Measurements from ENCODE around the gene PER1.
"Not testable (repeated sequence)": the region's sequence is repeated elsewhere in the genome, so short reads cannot be mapped to it uniquely, and the experiment has no call there.

Gene PER1

DNA sequence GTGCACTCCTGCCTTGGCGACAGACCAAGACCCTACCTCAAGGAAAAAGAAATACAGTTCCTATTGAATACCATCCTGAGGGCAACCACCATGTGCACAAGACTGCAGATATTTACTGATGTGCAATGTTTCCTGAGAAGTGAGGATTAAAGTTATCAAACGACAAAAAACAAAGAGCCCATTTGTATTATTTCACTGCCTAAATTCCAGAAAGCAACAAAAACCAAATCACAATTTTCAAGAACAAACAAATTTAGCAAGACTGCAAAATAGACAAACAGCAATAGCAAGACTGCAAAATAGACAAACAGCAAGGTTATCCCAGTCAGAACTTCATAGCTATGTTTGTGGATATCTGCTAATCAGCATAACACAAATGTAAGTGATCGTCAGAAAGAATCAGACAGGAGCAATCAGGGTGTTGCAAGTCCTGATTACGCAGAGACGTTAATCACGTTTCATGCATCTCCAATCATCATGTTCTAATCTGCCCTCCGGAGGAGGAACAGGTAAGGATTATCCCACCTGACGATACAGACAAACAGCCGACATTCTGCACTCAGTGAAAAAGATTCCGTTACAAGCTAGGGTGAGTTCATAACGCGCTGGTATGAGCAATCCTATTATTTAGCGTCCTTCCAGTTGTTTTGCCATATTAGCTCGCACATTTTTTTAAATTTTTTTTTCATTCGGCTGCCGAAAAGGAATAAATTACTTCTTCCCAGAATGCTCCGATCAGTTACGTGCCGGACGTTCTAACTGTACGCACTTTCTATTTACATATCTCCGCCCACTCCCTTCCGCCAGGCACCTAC is 21.1 kb upstream of the PER1 start:
- DNase-seq (ENCODE audit: low read depth) = peak; percentile 98

DNA sequence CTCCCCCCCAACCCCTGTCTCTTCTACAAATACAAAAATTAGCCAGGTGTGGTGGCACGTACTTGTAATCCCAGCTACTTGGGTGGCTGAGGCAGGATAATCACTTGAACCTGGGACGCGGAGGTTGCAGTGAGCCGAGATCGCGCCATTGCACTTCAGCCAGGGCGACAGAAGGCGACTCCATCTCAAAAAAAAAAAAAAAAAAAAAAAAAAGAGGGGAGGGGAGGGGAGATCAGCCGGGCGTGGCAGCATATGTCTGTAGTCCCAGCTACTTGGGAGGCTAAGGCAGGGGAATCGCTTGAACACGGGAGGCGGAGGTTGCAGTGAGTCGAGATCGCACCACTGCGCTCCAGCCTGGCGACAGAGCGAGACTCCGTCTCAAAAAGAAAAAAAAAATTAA is 18.0 kb upstream of the PER1 start:
- DNase-seq (ENCODE audit: low read depth) = not testable (repeated sequence)

DNA sequence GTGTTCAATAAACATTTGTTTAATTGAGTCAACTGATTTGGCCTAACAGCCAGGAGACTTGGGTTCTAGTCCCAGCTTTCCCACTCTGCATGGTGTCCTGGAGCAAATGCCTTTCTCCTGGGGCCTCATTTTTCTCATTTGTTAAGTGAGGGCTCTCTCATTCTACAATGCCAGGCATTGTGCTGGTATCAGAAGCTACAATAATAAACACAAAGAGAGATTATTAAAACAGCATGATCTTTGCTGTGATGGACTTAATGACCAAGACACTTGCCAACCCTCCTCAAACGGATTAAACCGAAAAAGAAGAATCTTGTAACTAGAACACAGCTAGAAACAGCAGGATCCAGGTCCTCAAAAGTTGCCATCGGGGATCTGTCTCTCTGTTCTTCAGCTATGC is 15.3 kb upstream of the PER1 start:
- DNase-seq (ENCODE audit: low read depth) = no peak

DNA sequence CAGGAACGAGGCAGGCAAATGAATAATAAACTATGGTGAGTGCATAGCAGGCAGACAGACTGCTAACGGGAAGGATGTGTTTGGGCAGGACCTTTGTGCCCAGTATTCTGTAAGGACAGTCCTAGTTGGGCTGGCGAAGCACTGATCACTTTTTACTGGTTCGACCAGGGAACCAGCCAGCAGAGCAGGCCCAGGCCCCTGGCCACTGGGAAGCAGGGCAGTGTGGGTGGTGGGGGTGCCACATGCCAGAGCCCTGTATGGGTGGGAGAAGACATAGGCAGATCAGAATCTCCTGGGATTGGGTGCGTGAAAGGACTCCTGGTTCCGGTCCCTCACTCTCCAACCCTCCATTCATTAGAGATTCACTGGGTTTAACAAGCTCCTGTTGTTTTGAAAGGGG is 14.5 kb upstream of the PER1 start:
- no peak for DNase-seq (ENCODE audit: low read depth)

DNA sequence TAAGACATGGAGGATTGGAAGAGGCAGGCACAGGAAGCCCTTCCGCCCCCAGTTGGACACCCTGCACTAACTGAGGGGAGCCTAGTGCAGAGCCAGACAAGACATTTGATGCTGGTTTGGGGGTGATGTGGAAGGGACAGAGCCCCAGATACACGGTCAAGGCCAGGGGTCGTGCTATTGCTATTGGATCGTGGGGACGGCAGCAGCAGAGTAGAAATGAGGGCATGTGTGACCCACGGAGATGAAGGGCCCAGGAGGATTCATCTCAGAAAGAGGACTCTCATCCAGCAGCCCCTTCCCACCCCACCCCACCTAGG is 12.6 kb upstream of the PER1 start:
- no peak for DNase-seq (ENCODE audit: low read depth)

DNA sequence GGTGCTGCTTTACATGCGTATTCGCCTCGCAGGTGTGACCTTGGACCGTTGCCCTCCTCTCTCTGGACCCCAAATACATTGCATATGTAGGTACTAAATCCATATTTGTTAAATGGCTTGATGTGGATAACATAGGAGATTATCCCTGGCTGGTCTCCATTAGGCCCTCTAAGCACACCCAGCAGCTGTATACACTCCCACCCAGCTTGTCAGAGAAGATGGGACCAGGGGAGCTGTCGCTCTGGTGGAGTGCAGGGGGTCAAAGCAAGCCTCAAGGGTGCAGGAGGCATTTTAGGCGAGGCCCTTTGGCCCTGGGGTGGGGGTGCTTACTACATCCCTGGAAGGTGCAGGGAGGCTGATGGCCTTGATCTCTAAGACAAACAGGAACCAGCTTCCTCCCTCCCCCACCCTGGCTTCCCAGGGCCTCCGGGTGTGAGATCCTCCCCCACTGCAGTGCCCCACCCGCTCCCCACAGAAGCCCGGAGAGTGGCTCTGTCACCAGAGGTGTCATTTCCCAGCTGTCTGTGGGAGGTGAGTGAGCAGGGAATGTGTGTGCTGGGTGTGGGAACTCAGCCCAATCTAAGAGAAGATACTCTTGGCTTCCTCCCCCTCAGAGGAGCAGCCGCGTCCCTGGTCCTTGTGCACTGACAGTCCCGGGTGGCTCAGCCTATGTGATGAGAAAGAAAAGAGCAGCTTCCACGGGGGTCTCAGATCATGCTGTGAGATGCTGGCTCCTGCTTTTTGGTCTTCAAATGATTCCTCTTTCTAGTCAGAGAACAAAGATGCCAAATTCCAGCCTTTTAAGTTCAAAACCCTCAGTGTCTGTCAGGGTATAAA is 12.0 kb upstream of the PER1 start:
- DNase-seq (ENCODE audit: low read depth) = peak; percentile 79

DNA sequence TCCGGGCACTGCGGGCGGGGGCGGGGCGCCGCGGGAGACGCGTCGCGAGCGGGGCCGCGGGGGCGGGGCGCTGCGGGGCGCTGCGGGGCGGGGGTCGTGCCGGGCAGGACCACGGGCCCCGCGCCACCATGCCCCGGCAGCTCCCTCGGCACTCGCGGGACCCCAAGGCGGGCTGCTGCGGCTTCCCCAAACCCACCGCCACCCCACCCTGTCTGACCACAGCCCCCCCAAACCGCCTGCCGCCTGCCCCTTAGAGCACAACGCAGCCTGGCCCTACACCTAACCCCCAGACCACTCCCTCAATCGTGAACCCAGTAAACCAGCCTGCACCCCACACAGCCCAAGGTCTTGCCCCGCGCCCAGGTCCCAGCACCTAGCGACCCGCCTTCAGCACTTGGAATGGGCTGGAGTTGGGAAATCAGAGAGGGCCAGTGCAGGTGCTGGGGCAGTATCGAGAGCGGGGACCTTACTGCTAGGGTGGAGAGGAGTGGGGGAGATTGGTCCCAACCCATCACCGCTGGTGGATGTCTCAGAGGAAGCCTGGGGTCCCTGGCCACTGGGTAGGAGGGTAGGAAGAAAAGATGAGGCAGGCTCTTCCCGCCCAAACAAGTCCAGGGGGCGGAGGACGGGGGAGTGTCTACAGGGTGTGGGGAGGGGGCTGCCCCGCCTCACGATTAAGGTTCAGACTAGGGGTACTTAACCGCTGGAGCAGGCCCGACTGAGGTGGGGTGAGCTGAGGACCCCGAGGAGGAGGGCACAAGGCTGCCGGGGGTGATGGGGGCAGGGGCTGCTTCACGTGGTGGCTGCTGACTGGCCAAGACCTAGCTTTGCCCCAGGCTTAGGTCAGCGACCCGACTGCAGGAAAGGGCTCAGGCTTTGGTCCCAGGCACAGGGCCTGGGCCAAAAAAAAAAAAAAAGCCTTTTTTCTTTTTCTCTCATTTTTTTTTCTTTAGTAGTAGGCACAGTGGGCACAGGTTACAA is 11.1 kb upstream of the PER1 start:
- DNase-seq (ENCODE audit: low read depth) = no peak

DNA sequence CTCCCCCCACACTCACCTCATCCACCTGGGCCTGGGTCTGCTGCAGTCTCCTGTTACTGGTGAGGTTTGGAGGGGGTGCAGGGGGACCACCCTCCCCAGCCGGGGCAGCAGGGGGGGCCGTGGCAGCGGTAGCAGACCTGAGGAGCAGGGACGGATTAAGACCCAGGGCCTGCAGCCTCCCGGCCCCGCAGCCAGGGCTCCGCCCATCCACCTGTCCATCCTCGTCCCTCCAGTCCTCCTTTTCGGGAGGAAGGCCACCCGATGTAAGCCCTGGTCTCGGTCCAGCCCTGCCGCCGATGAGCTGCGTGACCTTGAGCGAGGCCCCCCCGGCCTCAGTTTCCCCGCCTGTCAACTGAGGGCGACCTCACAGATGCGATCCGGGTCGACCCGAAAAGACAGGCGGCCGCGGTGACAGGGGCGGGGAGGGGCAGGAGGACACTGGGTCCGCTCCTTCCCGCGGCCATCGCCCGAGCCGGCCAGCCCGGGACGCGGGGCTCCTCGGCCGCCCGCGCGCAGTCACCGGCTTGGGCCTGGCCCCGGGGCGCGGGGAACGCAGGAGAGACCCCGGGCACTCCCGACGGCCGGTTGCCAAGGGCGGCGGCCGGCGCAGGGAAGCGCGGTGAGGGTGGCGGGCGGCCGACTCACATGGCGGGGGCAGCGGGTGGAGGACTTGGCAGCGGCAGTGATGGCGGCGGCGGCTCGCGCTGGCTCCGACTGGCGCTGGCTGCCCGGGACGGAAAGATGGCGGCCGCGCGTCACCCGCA is 10.2 kb upstream of the PER1 start, which contains the start of gene VAMP2:
Gene VAMP2, minus strand, starts transcription at position 716 of the 764 bp plus-strand sequence. Its CDS starts 69 bp downstream, at position 647.
- DNase-seq (ENCODE audit: low read depth) = peak; percentile 71

DNA sequence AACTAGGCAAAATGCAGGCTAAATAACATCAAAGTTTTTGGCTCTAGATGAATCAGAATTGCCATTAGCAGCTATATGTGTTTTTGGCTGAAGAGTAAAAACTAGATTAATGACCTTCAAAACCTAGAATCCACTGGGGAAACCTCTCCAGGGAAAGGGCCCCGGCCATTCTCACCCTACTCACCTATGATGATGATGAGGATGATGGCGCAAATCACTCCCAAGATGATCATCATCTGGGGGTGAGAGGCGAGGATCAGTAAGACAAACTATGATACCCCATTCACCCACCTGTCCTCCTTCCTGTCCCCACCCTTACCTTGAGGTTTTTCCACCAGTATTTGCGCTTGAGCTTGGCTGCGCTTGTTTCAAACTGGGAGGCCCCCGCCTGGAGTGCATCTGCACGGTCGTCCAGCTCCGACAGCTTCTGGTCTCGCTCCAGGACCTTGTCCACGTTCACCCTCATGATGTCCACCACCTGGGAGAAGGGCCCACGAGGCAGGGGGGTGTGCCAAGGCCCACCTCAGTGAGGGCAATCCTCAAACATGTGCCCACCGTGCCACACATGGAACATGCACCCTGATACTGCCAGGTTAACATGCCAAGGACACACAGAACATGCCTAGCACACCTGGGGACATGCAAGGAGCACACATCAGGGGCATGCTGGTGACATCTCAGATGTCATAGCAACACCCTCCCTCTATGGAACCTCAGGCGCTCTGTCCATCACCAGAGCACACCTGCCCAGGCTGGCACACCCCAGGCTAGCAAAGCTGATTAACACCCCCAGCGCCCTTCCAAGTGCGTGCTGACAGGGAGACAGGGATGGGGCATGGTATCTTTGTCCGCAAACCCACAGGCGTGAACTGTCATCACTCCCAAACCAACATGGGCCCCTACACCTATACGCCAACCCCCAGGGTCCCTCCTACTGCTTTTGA is 9.4 kb upstream of the PER1 start:
- DNase-seq (ENCODE audit: low read depth) = no peak

DNA sequence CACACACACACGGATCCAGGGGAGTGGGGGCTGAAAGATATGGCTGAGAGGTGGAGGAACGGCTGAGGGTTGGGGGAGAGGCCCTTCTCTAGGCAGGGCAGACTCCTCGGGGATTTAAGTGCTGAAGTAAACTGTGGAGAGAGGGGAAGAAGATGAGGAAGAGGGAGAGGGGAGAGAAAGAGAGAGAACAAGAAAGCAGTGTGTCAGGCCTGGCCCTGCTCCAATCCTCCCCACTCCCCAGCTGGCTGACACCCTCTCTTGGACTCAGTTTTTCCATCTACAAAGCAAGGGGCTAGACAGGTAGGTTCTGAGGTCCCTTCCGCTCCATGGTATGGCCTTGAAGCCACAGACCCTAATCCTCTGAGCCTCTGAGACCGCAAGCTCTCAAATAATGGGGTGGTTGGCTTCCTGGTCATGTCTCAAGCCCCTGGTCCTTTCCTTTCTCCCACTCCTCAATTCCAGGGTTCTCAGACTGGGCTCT is 8.6 kb upstream of the PER1 start:
- DNase-seq (ENCODE audit: low read depth) = no peak

DNA sequence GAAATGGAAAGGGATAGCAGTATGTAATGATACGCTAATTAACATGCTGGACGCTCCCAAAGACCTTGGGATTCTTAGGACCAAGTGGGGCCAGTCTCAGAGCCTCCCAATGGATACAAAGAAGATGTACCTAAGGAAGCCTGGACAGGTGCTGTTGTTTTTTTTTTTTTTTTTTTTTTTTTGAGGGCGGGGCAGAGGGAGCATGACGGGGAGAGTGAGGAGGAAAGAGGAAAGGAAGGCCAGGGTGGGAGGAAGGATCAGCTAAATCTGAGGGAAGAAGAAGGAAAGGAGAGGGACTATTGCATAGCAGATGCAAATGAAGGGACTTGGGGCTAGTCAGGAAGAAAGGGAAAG is 8.0 kb upstream of the PER1 start:
- no peak for DNase-seq (ENCODE audit: low read depth)

DNA sequence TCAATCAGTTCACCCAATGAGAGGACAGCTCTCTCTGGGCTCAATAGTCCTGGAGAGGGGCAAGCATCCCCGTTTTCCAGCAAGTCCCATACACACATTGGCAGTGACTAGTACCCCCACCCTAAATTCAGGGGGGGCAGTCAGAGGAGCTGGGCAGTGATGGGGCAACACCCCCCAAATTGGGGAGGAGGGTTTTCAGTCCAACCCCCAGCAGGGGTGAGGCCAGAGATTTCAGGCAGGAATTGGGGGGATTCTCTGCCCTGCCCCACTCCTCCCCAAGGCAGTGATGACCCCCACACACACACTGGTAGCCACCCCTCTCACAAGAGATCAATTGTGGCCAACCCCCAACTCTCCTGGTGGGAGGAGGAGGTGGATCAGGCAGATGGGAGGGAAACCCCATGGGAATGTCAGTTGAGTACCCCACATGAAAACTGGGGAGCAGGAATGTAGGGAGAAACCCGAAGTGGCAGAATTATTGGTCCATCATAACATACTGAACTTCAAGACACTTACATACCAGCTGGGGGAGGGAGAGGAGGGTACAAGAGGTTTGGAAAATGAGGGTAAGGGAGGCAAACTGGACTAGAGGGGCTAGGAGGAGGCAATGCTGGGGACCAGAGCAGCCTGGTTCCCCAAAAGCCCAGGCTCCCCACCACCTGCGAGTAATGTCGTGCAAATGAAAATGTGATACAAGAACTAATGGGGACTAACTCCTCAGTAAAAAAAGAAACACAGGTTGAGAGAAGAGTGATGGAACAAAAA is 7.4 kb upstream of the PER1 start:
- DNase-seq (ENCODE audit: low read depth) = no peak

DNA sequence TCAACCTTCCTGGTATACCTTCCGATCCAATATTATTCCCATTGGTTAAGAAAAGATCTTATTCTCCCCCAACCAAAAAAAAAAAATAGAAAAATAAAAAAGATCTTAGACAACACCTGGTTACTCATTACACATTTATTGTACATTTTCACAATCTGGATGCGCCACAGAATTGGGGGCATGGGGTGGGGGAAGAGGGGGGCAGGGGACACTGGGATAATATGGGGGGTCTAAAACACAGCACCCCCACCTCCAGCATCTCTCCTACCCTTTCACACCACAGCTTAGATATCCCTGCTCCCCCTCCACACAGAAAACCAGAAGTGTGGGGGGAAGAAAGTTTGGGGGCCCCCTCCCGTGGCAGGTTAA is 6.8 kb upstream of the PER1 start:
- DNase-seq (ENCODE audit: low read depth) = no peak

DNA sequence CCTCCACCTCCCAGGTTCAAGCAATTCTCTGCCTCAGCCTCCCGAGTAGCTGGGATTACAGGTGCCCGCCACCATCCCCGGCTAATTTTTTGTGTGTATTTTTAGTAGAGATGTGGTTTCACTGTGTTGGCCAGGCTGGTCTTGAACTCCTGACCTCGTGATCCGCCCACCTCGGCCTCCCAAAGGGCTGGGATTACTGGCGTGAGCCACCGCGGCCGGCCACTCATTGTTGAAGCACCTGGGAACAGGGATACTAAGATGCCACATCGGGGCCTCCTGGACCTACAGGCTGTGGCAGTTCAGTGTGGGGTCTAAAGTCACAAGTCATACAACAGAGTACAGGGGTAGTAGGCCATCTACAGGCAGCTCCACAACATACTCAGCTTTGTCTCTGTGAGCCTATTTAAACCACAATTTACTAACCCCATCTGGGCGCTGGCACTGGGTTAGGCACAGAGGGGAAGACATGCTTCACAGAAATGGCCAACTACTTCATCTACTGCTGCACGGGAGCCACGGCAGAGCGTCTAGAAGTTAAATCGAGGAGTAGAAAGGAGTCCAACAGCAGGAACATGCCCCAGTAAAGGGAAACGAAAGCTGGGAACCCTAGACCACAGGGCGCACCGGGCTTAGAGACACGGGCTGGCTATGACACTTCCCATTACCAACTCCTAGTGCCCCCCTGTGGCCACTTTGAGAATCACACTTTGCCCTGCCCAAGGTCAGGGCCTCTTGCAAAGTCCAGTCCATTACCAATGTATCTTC is 6.2 kb upstream of the PER1 start:
- peak; percentile 87 for DNase-seq (ENCODE audit: low read depth)

DNA sequence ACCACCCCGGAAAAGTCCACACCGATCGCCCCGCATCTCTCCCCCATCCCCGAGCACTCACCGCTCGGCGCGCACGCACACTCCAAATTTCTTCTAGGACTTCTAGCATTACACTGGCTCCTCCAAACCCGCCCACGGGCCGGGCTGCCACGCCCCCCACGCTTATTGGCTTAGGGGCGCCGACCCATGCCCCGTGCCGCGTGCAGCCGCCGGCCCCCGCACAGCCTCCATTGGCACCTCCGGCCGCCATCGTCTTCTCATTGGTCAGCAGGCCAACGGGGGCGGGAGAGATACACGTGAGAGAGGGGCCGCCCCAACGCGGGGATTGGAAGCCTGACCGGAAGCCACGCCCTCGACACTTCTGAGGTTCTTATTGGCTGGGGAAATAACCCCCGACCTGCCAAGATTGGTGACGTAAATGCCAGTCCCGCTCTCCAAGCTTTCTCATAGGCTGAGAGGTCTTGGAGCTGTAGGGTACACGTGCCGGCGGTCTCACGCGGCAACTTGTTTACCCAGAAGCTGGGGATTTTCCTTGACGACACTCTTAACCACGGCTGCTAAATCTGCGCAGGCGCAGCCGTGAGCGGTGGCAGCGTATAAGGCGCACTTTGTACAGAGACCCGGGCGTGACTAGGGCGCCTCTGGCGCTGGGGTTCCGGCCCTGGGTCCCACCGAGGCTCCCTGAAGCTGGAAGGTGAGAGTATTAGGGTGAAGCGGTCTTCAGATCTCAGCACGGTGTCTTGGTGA is 4.2 kb upstream of the PER1 start:
- peak; percentile 100 for DNase-seq (ENCODE audit: low read depth)

DNA sequence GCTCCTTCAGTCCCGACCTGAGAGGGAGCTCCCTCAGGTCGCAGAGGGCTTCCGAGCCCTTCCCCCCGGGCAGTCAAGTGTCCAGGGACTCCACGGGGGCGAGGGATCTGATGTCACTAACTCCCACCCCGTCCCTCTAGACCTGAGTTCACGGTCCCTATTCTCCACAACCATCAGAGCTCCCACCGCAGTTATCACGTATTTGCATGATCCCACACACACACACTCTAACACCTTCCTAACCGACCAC is 3.7 kb upstream of the PER1 start:
- DNase-seq (ENCODE audit: low read depth) = no peak

DNA sequence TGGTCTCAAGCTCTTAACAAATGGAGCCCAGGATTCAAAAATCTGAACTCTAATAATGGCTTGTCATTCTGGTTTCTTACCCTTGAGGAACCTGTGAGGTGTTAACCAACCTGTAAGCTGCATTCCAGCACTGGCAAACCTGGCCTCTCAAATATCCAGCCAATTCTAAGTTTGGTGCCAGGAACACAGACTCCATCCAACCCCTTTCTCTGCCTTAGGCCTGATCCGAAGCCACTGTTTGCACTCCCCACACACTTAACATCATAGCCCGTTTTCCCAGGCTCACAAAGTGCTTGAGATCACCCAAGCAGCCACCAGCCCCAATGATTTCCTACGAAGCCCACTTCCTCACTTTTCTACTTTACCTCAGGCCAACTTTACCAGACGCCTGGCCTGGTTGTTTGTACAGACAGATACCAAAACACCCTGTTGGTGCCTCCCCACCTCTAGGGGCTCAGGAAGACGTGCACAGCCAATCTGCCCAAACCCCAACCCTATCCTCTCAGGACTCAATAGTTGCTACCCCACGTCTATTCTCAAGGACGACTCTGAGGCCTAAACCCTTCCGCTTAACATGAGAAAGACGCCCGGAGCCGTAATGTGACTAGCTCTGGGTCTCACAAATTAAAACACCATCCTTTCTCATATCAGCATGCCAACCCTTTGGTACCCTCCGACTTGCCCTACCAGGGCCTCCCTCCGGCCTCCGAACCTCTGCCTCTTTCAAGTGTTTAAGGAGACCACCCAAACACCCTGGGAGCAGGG is 3.2 kb upstream of the PER1 start:
- no peak for DNase-seq (ENCODE audit: low read depth)
